MM.1S (cell line): ENCODE results near the gene CASP4.
"Not testable (repeated sequence)": the region's sequence is repeated elsewhere in the genome, so short reads cannot be mapped to it uniquely, and the experiment has no call there.

ENCODE experiments used
- DNase-seq: peaks from one replicate; pipeline ENCODE4 v3.0.0-alpha.2; 2015
- H2AFZ ChIP-seq: fragments of 300-600 bp; sonication (generic); 2 replicates; pipeline ENCODE4 v1.6.0; 2016; ENCODE audit warnings: antibody characterized with exemption, low read length
- H3F3A ChIP-seq: fragments of 300-600 bp; sonication (generic); 2 replicates; pipeline ENCODE4 v1.6.1; 2016; ENCODE audit warnings: mild to moderate bottlenecking, antibody characterized with exemption, low read length, moderate library complexity, mixed read lengths; ENCODE audit not compliant: insufficient read depth
- H3K27ac ChIP-seq: fragments of 300-600 bp; sonication (generic); 2 replicates; pipeline ENCODE4 v1.5.1; 2016; ENCODE audit warnings: mild to moderate bottlenecking, low read length
- H3K27me3 ChIP-seq: fragments of 300-600 bp; sonication (generic); replicated peaks from 2 replicates; pipeline ENCODE4 v1.6.0; 2016; ENCODE audit warnings: low read length; ENCODE audit not compliant: insufficient read depth
- H3K36me3 ChIP-seq: fragments of 300-600 bp; sonication (generic); replicated peaks from 2 replicates; pipeline ENCODE4 v1.6.1; 2016; ENCODE audit warnings: mild to moderate bottlenecking, low read length, mixed read lengths; ENCODE audit not compliant: insufficient read depth
- H3K4me1 ChIP-seq: fragments of 300-600 bp; sonication (generic); 2 replicates; pipeline ENCODE4 v1.6.1; 2016; ENCODE audit warnings: low read length, mixed read lengths
- H3K4me2 ChIP-seq: fragments of 300-600 bp; sonication (generic); 2 replicates; pipeline ENCODE4 v1.6.0; 2016; ENCODE audit warnings: low read depth, low read length
- H3K4me3 ChIP-seq: fragments of 300-600 bp; sonication (generic); 2 replicates; pipeline ENCODE4 v1.5.1; 2016; ENCODE audit warnings: low read length, mixed read lengths
- H3K79me2 ChIP-seq: fragments of 300-600 bp; sonication (generic); 2 replicates; pipeline ENCODE4 v1.6.1; 2016; ENCODE audit warnings: mixed run types, low read length, mixed read lengths
- H3K9ac ChIP-seq: fragments of 300-600 bp; sonication (generic); 2 replicates; pipeline ENCODE4 v1.6.1; 2016; ENCODE audit warnings: low read length, mixed read lengths
- H3K9me2 ChIP-seq: fragments of 300-600 bp; sonication (generic); replicated peaks from 2 replicates; pipeline ENCODE4 v1.6.1; 2016; ENCODE audit warnings: mild to moderate bottlenecking, low read length, mixed read lengths; ENCODE audit not compliant: insufficient read depth
- H3K9me3 ChIP-seq: fragments of 300-600 bp; sonication (generic); replicated peaks from 2 replicates; pipeline ENCODE4 v1.6.1; 2016; ENCODE audit warnings: mild to moderate bottlenecking, low read length, mixed read lengths; ENCODE audit not compliant: insufficient read depth
- H4K20me1 ChIP-seq: fragments of 300-600 bp; sonication (generic); 2 replicates; pipeline ENCODE4 v1.6.1; 2016; ENCODE audit warnings: mild to moderate bottlenecking, low read length, moderate library complexity, mixed read lengths; ENCODE audit not compliant: insufficient read depth
- EZH2 ChIP-seq: fragments of 300-600 bp; sonication (generic); optimal IDR thresholded peaks from 2 replicates; pipeline ENCODE3; 2017; ENCODE audit warnings: low read depth, mild to moderate bottlenecking, antibody characterized with exemption, low read length, mixed read lengths
- EZH2phosphoT487 ChIP-seq: fragments of 300-600 bp; sonication (generic); IDR thresholded peaks from 2 replicates; pipeline ENCODE4 v1.6.1; 2018; ENCODE audit warnings: antibody characterized with exemption, low read length
- TF ChIP-seq, protein P1 (sequence below): fragments of 300-600 bp; sonication (generic); IDR thresholded peaks from 2 replicates; pipeline ENCODE4 v1.5.1; 2016; ENCODE audit warnings: antibody characterized with exemption, low read length, mixed read lengths

CASP4 gene

DNA sequence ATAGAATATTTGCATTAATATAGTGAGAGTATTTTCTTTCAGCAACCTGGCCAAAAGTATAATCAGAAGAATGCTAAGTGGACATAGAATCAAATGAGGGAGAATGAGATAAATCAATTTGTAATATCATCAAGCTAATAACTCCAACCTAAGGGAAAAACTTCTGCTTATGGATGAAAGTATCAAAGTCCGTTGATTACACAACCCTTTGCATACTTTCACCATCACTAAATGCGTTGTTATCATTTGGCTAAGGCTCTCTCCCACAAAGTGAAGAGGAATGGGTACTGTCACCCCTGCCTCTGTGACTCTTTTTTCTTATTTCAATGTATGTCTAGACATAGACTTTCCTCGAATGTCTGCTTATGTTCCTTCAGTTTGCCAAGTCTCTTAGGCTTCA is 16.4 kb upstream of the CASP4 start:
- Histone ChIP-seq H3K36me3 (no peaks in the 10 kb centered on the region), H3K79me2 (no peaks in the 10 kb centered on the region), H3K27ac (no peak overlapping the region), H3K4me1 (peaks cover 7% of the 10 kb centered on the region), H3F3A (0 out of 2 replicates have a peak, but pooled peaks cover 1% of the 10 kb centered on the region), H2AFZ (no peak overlapping the region), H3K9me2 (no peaks in the 10 kb centered on the region), H3K9me3 (no peaks in the 10 kb centered on the region), H3K9ac (no peak overlapping the region), H3K4me3 (no peak overlapping the region), H4K20me1 (no peaks in the 10 kb centered on the region), H3K4me2 (no peak overlapping the region), H3K27me3 (no peaks in the 10 kb centered on the region)
- TF ChIP-seq, protein P1, sequence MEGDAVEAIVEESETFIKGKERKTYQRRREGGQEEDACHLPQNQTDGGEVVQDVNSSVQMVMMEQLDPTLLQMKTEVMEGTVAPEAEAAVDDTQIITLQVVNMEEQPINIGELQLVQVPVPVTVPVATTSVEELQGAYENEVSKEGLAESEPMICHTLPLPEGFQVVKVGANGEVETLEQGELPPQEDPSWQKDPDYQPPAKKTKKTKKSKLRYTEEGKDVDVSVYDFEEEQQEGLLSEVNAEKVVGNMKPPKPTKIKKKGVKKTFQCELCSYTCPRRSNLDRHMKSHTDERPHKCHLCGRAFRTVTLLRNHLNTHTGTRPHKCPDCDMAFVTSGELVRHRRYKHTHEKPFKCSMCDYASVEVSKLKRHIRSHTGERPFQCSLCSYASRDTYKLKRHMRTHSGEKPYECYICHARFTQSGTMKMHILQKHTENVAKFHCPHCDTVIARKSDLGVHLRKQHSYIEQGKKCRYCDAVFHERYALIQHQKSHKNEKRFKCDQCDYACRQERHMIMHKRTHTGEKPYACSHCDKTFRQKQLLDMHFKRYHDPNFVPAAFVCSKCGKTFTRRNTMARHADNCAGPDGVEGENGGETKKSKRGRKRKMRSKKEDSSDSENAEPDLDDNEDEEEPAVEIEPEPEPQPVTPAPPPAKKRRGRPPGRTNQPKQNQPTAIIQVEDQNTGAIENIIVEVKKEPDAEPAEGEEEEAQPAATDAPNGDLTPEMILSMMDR: no peak
- TF ChIP-seq EZH2phosphoT487 (no peak), EZH2 (no peak)
- no peak for DNase-seq

DNA sequence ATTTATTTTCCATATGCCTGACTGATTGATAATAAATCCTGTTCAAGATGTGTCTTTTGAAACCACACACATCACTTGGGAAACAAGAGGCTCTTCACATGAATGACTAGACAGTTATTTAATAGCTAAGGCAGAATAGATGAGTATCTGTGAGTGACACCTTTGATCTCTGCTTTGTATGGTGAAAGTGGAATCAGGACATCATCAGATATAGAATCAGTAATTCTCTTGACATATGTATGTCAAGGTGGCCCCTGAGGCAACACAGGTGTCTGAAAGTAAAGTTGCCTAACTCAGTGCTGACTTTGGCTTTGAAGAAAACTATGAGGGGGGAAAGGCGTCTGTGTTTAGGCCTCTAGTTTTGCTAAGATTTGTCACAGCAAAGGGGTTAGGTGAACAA is 11.5 kb upstream of the CASP4 start:
- Histone ChIP-seq H3K27ac (peak overlapping the region; percentile 19; the same call in 1 of the 2 replicates), H3K4me2 (no peak overlapping the region), H3K36me3 (no peaks in the 10 kb centered on the region), H3K4me3 (no peak overlapping the region), H4K20me1 (no peaks in the 10 kb centered on the region), H3K4me1 (peaks cover 19% of the 10 kb centered on the region), H3K9me2 (no peaks in the 10 kb centered on the region), H2AFZ (no peak overlapping the region), H3K9ac (no peak overlapping the region), H3K9me3 (no peaks in the 10 kb centered on the region), H3K79me2 (no peaks in the 10 kb centered on the region), H3K27me3 (no peaks in the 10 kb centered on the region), H3F3A (0 out of 2 replicates have a peak, but pooled peaks cover 4% of the 10 kb centered on the region)
- peak; percentile 61 for DNase-seq
- TF ChIP-seq, protein P1: no peak
- TF ChIP-seq EZH2phosphoT487 (no peak), EZH2 (no peak)

DNA sequence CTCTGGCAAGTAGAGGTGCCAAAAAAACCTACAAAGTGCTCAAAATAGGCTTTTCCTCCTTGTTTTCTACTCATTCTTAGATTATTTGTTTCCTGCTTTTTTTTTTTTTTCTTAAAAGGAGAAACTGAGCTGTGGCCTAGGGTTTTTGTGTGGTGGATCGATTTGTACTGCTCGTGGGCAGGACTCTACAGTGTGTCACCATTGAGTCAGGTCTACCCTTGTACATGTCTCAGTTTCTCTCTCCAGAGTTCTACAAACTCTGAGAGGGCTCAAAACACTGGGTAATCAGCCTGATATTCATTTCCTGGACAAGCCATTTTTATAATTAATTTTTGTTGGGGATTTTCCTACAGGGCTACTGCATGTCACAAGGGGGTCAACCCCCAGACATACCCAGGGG is 5.2 kb upstream of the CASP4 start:
- Histone ChIP-seq H3K36me3 (no peaks in the 10 kb centered on the region), H3K9ac (no peak overlapping the region), H3K9me2 (no peaks in the 10 kb centered on the region), H4K20me1 (no peaks in the 10 kb centered on the region), H3K9me3 (no peaks in the 10 kb centered on the region), H3K4me2 (no peak overlapping the region), H3K4me1 (peaks cover 4% of the 10 kb centered on the region), H3K79me2 (no peaks in the 10 kb centered on the region), H2AFZ (no peak overlapping the region), H3K27me3 (no peaks in the 10 kb centered on the region), H3K27ac (no peak overlapping the region), H3F3A (no peaks in the 10 kb centered on the region), H3K4me3 (no peak overlapping the region)
- TF ChIP-seq EZH2 (no peak), EZH2phosphoT487 (no peak)
- TF ChIP-seq, protein P1: no peak
- DNase-seq: no peak

DNA sequence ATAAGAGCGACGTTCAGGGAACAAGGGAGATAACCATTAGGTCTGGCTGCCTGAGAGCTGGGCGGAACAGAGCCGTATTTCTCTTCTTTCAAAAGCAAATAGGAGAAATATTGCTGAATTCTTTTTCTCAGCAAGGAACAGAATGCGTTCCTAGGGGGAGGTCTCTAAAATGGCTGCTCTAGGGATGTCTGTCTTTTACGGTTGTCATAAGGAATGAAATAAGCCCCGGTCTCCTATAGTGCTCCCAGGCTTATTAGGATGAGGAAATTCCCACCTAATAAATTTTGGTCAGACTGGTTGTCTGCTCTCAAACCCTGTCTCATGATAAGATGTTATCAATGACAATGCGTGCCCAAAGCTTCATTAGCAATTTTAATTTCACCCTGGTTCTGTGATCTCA is 4.5 kb upstream of the CASP4 start:
- not testable (repeated sequence) for H3K79me2 ChIP-seq, H2AFZ ChIP-seq, H3K9me3 ChIP-seq, H3K4me2 ChIP-seq, DNase-seq, H3K9me2 ChIP-seq, H3K4me3 ChIP-seq, H3K27me3 ChIP-seq, H3K4me1 ChIP-seq, H3K9ac ChIP-seq, H3F3A ChIP-seq, H3K27ac ChIP-seq, H3K36me3 ChIP-seq, H4K20me1 ChIP-seq
